GM12891 (cell line): ENCODE data around the gene NLRX1.

ENCODE experiments used
- PAX5 ChIP-seq: IDR thresholded peaks from 2 replicates; pipeline ENCODE4 v1.6.1; 2011; ENCODE audit warnings: low read length, moderate library complexity, mild to moderate bottlenecking; ENCODE audit not compliant: insufficient read depth, severe bottlenecking
- POLR2A ChIP-seq: IDR thresholded peaks from 2 replicates; pipeline ENCODE4 v1.6.1; 2011; ENCODE audit warnings: low read depth, low read length, control low read depth
- POLR2AphosphoS5 ChIP-seq: IDR thresholded peaks from 2 replicates; pipeline ENCODE4 v1.6.1; 2011; ENCODE audit warnings: low read depth, low read length, control low read depth
- SPI1 ChIP-seq: IDR thresholded peaks from 2 replicates; pipeline ENCODE4 v1.6.1; 2011; ENCODE audit warnings: low read depth, low read length, control low read depth
- TAF1 ChIP-seq: IDR thresholded peaks from 2 replicates; pipeline ENCODE4 v1.6.1; 2011; ENCODE audit warnings: low read depth, low read length, control low read depth

DNA sequence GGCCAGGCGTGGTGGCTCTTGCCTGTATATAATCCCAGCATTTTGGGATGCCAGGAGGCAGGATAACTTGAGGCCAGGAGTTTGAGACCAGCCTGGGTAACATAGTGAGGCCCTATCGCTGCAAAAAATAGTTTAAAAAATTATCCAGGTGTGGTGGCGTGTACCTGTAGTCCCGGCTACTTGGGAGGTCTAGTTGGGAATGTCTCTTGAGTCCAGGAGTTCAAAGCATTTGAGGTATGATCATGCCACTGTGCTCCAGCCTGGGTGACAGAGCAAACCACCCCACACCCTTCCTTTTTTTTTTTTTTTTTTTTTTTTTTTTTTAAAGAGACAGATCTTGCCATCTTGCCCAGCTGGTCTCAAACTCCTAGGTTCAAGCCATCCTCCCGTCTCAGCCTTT lies 54.4 kb downstream of the NLRX1 start:
- TF ChIP-seq POLR2AphosphoS5 (no peak), POLR2A (no peak), SPI1 (no peak), TAF1 (no peak), PAX5 (no peak)
